Mesodermal cell (in vitro differentiated cells): Measurements from ENCODE around the gene CYP51A1. TPM values are rescaled to one million over a fixed set of nuclear protein-coding genes. Genes with fewer than 3 reads are reported as not detected.
A peak's percentile ranks its signal among the peaks of the same experiment; 100 is the strongest.
"Not testable (repeated sequence)": the region's sequence is repeated elsewhere in the genome, so short reads cannot be mapped to it uniquely, and the experiment has no call there.

Experiments used
- H3K27ac ChIP-seq: 2 replicates; pipeline ENCODE4 v1.7.0; 2013; ENCODE audit warnings: mild to moderate bottlenecking, low read depth, low read length, moderate library complexity; ENCODE audit not compliant: severe bottlenecking
- H3K36me3 ChIP-seq: 2 replicates; pipeline ENCODE4 v1.7.1; 2013; ENCODE audit warnings: mild to moderate bottlenecking, low read length, moderate library complexity; ENCODE audit not compliant: control insufficient read depth, insufficient read depth
- H3K4me1 ChIP-seq: one replicate; pipeline ENCODE4 v1.7.1; 2013; ENCODE audit warnings: mild to moderate bottlenecking, low read length; ENCODE audit not compliant: insufficient read depth, control insufficient read depth, poor library complexity, severe bottlenecking
- H3K4me3 ChIP-seq: 2 replicates; pipeline ENCODE4 v1.7.0; 2013; ENCODE audit warnings: low read length, control low read depth, mild to moderate bottlenecking; ENCODE audit not compliant: insufficient read depth, poor library complexity, severe bottlenecking; ENCODE audit errors: extremely low read depth
- H3K9me3 ChIP-seq: 2 replicates; pipeline ENCODE4 v1.7.1; 2013; ENCODE audit warnings: mild to moderate bottlenecking, low read length, moderate library complexity; ENCODE audit not compliant: control insufficient read depth
- WGBS, 2 experiments: methylation state at CpG; one replicate each; pipeline ENCODE4 v1.1.5; 2013; ENCODE audit warnings: missing lambda C conversion rate in 2 of 2; ENCODE audit not compliant: insufficient coverage in 2 of 2; 5-methylcytosine and 5-hydroxymethylcytosine counted together
- polyA plus RNA-seq, 2 experiments: library from polyadenylated mRNA; stranded (reverse); fragments of 50-300 nt; gene quantifications; one replicate each; pipeline ENCODE4 v1.2.3, GENCODE V29; 2013

Gene CYP51A1
- 121 TPM for polyA plus RNA-seq (2013, experiment 1 of 2)
- 122 TPM for polyA plus RNA-seq (2013, experiment 2 of 2)

DNA sequence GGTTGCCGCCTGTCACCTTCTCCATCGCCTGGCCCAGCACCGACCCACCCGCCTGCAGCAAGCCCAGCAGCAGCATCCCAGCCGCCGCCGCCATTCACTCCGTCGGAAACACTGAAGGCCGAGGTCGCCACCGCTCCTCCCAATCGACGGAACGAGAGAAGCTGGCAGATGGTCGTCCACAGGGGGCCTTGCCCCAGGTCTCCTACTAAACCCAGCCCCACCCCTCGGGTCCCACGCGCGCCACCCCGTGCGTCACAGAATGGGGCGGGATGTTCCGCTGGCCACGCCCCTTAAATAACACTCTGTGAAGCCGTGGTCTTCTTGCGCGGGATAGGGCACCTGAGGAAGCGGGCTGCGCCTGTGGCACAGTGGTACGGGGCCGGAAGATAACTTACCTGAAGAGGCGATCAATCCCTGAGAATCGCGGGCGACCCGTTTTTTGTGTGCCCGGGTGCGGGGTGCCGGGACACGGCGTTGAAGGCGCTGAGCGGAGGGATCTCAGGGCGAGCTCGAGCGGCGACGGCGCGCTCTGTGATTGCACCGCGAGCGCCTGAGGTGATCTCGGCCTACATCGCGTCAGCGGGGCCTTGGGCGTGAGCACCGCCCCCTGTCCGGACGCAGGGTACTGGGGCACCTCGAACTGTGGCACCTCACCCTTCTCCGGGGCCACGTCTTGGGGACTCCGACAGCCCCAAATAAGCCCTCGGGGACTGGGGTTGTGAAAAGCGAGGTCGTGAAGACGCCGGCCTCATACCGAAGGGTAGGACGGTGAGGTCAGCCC lies at the start of gene CYP51A1:
Gene CYP51A1, minus strand, starts transcription at position 207 of the 781 bp plus-strand sequence. Its CDS starts 113 bp downstream, at position 94.
- peak within 1 kb of the TSS; percentile 96 for H3K27ac ChIP-seq
- peaks cover 26% of the 10 kb centered on the region for H3K36me3 ChIP-seq
- peak within 1 kb of the TSS; percentile 90 for H3K4me3 ChIP-seq
- peaks cover 6% of the 10 kb centered on the region for H3K4me1 ChIP-seq
- peaks cover 7% of the 10 kb centered on the region for H3K9me3 ChIP-seq
- WGBS, 2 experiments = 2% methylated on average over 59 to 62 of the region's 73 CpGs

DNA sequence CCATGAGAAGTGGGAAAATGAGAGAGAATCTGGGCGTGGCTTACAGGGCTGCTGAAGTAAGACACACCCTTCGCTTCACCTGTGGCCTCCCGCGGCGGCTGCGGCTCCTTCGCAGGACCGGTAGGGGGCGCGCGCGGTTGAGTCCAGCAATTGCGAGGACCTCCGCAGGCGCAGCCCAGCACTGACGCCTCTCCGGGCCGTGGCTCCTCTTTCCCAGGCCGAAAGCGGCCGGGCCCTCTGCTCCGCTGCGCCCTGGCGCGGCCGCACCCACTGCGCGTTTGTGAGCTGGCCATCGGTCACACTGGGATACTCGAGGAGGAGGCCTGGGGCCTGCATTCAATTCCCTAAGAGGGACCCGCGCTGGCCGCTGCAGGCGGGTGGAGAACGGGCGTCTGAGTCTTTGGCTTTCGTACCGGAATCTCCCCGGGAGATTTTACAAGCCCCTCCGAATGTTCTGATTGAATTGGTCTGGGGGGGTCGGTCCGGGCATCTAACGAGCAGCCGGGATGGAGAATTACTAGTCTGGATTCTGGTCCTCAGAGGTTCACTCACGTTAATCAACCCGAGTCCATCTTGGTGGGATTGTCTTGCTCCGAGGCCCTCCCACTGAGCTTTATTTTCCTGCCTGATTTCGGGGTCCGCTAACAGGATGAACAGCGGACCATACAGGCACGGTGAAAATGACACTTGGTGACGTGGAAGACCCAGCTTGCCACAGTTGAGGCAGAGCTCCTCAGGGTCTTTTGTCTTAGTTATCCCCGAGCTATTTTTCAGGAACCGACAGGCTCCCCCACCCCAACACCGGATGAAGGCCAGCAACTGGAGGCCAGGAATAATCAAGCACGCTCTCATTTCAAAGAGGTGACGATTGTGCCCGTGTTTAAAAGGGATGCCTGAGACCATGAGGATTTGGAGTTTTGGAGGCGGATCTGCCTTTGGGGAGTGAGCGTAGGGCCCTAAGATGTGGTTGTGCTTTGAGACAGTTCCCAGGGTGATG lies 44.9 kb upstream of the CYP51A1 start, which contains the start of gene LRRD1:
Gene LRRD1, minus strand, starts transcription at position 215 of the 997 bp plus-strand sequence. CDS start 13,940 bp downstream, outside the sequence.
- WGBS, 2 experiments = 42 to 45% methylated on average over 53 to 57 of the region's 60 CpGs
- peaks cover 6% of the 10 kb centered on the region for H3K9me3 ChIP-seq
- H3K36me3 ChIP-seq = no peaks in the 10 kb centered on the region
- no peak within 1 kb of the TSS for H3K27ac ChIP-seq
- H3K4me3 ChIP-seq = no peak within 1 kb of the TSS
- H3K4me1 ChIP-seq = no peaks in the 10 kb centered on the region

DNA sequence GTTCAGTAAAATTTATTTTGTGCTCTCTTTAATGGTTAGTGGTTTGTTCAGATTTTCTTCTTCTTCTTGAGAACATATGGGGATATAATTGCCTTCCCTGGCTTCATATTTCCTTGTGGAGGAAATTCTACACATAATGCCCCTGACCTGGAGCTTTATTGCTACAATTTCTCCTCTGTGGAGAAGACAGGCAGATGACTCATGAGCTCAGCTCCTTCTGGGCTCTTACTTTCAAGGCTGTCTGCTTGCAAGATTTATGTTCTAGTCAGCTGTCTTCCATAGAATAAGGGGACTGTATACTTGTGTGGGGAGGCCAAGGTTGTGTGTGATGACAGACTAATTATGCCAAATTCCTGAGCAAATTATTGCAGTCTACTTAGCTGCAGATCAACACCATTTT lies 43.1 kb upstream of the CYP51A1 start:
- Histone ChIP-seq H3K4me1 (no peaks in the 10 kb centered on the region), H3K9me3 (peaks cover 2% of the 10 kb centered on the region), H3K27ac (no peak overlapping the region), H3K36me3 (no peaks in the 10 kb centered on the region), H3K4me3 (no peak overlapping the region)

DNA sequence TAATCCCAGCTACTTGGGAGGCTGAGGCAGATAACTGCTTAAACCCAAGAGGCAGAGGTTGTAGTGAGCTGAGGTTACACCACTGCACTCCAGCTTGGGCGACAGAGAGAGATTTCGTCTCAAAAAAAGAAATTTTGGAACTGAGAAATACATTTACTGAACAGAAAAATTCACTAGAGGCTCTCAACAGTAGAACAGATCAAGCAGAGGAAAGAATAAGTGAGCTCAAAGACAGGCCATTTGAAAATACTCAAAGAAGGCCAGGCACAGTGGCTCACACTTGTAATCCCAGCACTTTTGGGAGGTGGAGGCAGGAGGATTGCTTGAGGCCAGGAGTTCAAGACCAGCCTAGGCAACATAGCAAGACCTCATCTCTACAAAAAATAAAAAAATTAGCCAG lies 35.3 kb upstream of the CYP51A1 start:
- not testable (repeated sequence) for H3K27ac ChIP-seq, H3K4me3 ChIP-seq, H3K36me3 ChIP-seq, H3K9me3 ChIP-seq, H3K4me1 ChIP-seq
- WGBS, 2 experiments = 100% methylated on average over 1 of the region's 2 CpGs; no CpG with 5 or more reads in 1 of the 2 experiments

DNA sequence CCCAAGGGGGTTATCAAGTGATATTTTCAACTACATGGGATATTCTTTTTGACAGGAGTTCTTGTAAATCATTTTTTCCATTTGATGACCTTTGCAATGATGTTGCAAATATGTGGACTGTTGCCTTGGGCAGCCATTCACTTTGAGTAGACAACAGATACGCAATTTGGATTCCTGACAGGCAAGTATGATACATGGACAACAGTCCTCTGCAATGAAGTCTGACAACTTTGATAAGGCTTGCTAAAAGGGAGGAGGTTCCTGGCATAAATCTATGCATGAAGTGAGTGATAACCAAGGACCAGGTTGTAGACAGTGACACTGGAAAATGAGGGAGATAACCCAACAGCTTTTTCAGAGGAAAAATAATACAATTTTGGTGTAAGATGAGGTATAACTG lies 27.0 kb upstream of the CYP51A1 start:
- Histone ChIP-seq H3K4me3 (no peak overlapping the region), H3K27ac (no peak overlapping the region), H3K36me3 (no peaks in the 10 kb centered on the region), H3K9me3 (no peaks in the 10 kb centered on the region), H3K4me1 (no peaks in the 10 kb centered on the region)
- 78 to 88% methylated on average over 1 of the region's 1 CpG for WGBS, 2 experiments

DNA sequence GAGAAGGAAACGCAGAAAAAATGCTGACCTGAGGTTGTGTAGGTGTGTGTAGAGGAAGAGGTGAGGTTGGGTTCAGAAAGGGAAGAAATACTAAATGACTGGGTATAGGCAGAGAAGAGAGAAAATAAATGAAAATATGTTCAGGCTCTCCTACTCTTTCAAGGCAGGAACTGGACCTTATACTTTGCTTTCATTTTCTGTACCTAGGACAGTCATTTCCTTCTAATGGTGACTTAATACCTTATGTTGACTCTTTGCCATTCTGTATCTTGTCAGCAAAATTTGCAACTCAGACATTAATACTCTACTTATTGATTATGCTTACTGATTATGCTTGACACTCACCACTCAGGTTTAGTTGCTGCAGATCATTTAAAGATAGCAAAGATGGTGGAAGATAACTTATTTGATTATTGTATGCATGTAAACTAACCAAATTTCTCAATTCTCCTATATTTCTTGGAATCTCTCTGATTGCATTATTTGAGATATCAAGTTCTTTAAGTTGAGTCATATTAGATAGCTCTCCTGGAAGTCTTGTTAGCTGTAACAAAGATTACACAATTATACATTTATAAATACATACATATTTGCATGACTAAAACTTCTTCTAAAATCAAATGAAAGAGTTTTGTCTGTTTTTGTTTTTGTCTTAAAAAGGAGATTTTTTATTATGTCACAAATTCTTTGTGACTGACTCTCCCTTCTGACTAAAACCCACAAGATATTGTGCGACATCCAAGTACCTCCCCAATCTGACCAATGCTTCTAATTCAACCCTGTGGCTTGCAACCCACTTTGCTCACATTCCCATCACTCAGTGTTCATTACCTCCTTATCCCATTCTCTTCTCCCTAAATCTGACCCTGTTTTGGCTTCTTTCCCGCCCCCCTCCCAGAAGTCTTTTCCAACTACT lies 24.6 kb upstream of the CYP51A1 start:
- H3K27ac ChIP-seq = no peak overlapping the region
- H3K4me3 ChIP-seq = no peak overlapping the region
- 87 to 95% methylated on average over 2 to 3 of the region's 3 CpGs for WGBS, 2 experiments
- no peaks in the 10 kb centered on the region for H3K9me3 ChIP-seq
- H3K36me3 ChIP-seq = no peaks in the 10 kb centered on the region
- H3K4me1 ChIP-seq = no peaks in the 10 kb centered on the region

DNA sequence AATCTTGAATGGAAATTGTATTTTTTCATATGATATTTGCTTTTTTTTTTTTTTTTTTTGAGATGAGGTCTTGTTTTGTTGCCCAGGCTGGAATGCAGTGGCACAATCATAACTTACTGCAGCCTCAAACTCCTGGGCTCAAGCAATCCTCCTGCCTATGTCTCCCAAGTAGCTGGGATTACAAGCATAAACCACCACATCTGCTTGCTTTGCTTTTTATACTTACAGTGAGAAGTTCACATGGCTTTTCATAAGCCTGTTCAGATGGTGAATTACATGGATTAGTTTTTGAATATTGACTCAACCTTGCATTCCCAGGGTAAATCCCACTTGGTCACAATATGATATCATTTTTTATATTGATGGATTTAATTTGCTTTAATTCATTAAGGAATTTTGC lies 22.7 kb upstream of the CYP51A1 start:
- Histone ChIP-seq H3K4me1 (no peaks in the 10 kb centered on the region), H3K9me3 (no peaks in the 10 kb centered on the region), H3K27ac (no peak overlapping the region), H3K4me3 (no peak overlapping the region), H3K36me3 (no peaks in the 10 kb centered on the region)

DNA sequence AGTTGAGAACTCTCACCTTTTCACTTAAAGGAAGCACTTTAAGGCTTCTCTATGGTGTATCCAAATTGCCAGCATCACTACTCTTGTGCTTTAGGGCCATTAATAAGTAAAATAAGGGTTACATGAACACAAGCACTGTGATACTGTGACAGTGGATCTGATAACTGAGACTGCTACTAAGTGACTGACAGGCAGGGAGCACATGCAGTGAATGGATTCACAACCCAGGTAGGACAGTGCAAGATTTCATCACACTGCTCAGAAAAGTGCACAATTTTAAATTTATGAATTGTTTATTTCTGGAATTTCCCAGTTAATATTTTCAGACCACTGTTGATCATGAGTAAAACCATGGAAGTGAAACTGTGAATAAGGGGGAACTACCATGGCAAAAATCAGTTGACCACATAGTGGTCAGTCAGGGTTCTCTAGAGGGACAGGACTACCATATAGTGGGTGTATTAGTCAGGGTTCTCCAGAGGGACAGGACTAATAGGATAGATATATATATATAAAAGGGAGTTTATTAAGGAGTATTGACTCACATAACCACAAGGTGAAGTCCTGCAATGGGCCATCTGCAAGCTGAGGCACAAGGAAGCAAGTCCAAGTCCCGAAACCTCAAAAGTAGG lies 20.9 kb upstream of the CYP51A1 start:
- 90 to 94% methylated on average over 1 of the region's 1 CpG for WGBS, 2 experiments
- no peaks in the 10 kb centered on the region for H3K4me1 ChIP-seq

DNA sequence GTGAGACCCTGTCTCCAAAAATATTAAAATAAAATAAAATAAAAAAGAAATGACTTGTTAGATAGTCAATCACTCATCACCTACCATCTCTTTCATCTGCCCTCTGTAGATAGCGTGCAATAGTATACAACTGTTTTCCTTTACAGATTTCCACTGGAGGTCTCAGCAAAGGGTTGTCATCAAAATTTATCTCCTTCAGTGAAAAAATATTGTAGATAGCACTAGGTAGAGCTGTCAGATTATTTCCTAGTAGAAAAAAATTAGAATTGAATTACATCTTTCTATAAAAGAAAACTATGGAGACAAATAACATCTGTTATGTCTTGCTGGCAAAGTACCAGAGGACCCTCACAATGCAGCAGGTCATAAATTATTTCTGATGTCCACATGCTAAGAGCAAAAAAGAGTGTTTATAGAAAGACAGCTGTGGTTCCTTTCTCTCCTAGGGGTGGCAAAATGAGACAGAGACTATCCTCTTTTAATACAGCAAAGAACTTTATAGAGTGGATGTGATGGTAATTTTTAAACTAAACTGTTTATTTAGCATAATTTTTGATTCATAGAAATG lies 16.3 kb upstream of the CYP51A1 start:
- WGBS, 2 experiments = no CpG with 5 or more reads among the region's 1 CpG
- H3K4me1 ChIP-seq = no peaks in the 10 kb centered on the region

More for the DNA sequence above, 20.9 kb upstream of the CYP51A1 start:
- Histone ChIP-seq H3K9me3 (no peaks in the 10 kb centered on the region), H3K4me3 (no peak overlapping the region), H3K27ac (no peak overlapping the region), H3K36me3 (no peaks in the 10 kb centered on the region)

More for the DNA sequence above, 16.3 kb upstream of the CYP51A1 start:
- H3K9me3 ChIP-seq = no peaks in the 10 kb centered on the region
- H3K27ac ChIP-seq = no peak overlapping the region
- no peak overlapping the region for H3K4me3 ChIP-seq
- no peaks in the 10 kb centered on the region for H3K36me3 ChIP-seq
